Measurements from ENCODE around the gene TNFRSF4.

GRCh38 chr1:1194723-1195122, 19.2 kb downstream of the TNFRSF4 start:
- TF ChIP-seq ZSCAN25 (CRISPR knock-in tag; IDR thresholded peaks at IDR 0.05) (no peak), CBFB (CRISPR knock-in tag; IDR thresholded peaks at IDR 0.05) (no peak)
